Testis (tissue), 3 donors: ENCODE results near the gene R3HDM2. TPM values are rescaled to one million over a fixed set of nuclear protein-coding genes. Genes with fewer than 3 reads are reported as not detected.

Source experiments
- DNase-seq: peaks from one replicate; pipeline ENCODE4 v3.0.0-alpha.2; 2019
- H3K27ac ChIP-seq, 2 donors: fragments of 200-600 bp; sonication (generic); one replicate each; pipeline ENCODE4 v1.5.1; 2019
- H3K27me3 ChIP-seq: fragments of 200-600 bp; sonication (generic); one replicate; pipeline ENCODE4 v1.5.1; 2019
- H3K36me3 ChIP-seq: fragments of 200-600 bp; sonication (generic); one replicate; pipeline ENCODE4 v1.5.1; 2017; ENCODE audit warnings: low read depth; ENCODE audit errors: missing control alignments
- H3K4me1 ChIP-seq: fragments of 200-600 bp; sonication (generic); one replicate; pipeline ENCODE4 v1.5.1; 2019
- H3K4me3 ChIP-seq, 2 donors: fragments of 200-600 bp; sonication (generic); one replicate each; pipeline ENCODE4 v1.5.1; 2017 to 2019
- H3K9me3 ChIP-seq: fragments of 200-600 bp; sonication (generic); one replicate; pipeline ENCODE4 v1.5.1; 2017
- CTCF ChIP-seq, 3 experiments: fragments of 450-650 bp in 2 of 3; fragments of 200-600 bp in 1 of 3; sonication (generic) in 1 of 3; IDR thresholded peaks; one replicate each; pipeline ENCODE4 v1.5.1; 2016 to 2019; ENCODE audit warnings: antibody characterized with exemption in 3 of 3, mild to moderate bottlenecking in 2 of 3, moderate library complexity in 1 of 3
- POLR2A ChIP-seq: fragments of 450-650 bp; IDR thresholded peaks from one replicate; pipeline ENCODE4 v1.6.1; 2017; ENCODE audit warnings: antibody characterized with exemption, mild to moderate bottlenecking, moderate library complexity
- WGBS, 2 donors: methylation state at CpG; one replicate each; pipeline ENCODE4 v1.1.5; 2018; 5-methylcytosine and 5-hydroxymethylcytosine counted together
- intact Hi-C: fragments of 100-400 bp; cut with DNase I; formaldehyde crosslinking; loops from one replicate; pipeline ENCODE4 v1.15.1; 2023; ENCODE audit warnings: low total_unique reads
- polyA plus RNA-seq: library from polyadenylated mRNA; stranded (reverse); fragments of 350-450 nt; fragmentation: Illumina TruSeq; extraction: RNeasy Lipid Tissue Mini Kit (QIAGEN cat#74804); gene quantifications from one replicate; pipeline ENCODE4 v1.2.3, GENCODE V29; 2014; ENCODE audit warnings: low read depth, low replicate concordance; ENCODE audit not compliant: insufficient read depth
- total RNA-seq, 2 donors: library from RNA; depleted of rRNA; stranded (reverse); fragments of >200 nt; gene quantifications; one replicate each; pipeline ENCODE4 v1.2.3, GENCODE V29; 2016

The R3HDM2 gene
- total and polyA plus RNA-seq, 3 donors from 2014 or later, result 54.6 to 93.9 (median 92.0) TPM

GRCh38 chr12:57474430-57474829 lies 43.6 kb upstream of the R3HDM2 start:
- H3K27me3 ChIP-seq, result no peaks in the 10 kb centered on the region
- TF ChIP-seq POLR2A, result no peak
- no peak for TF ChIP-seq CTCF (IDR thresholded peaks at IDR 0.05)
- WGBS, 2 donors, result 82 to 84% methylated on average over 8 of the region's 8 CpGs
- H3K4me3 ChIP-seq, result no peak overlapping the region
- intact Hi-C loops, result no loop called here
- H3K36me3 ChIP-seq, result no peaks in the 10 kb centered on the region
- DNase-seq, result no peak
- no peaks in the 10 kb centered on the region for H3K9me3 ChIP-seq
- peaks cover 15% of the 10 kb centered on the region for H3K4me1 ChIP-seq
- no peak overlapping the region for H3K27ac ChIP-seq

- no peak for DNase-seq
- Histone ChIP-seq H3K9me3 (no peaks in the 10 kb centered on the region), H3K4me1 (peaks cover 15% of the 10 kb centered on the region), H3K4me3 (no peak overlapping the region), H3K36me3 (no peaks in the 10 kb centered on the region), H3K27ac (no peak overlapping the region), H3K27me3 (no peaks in the 10 kb centered on the region)
- 89 to 95% methylated on average over 5 of the region's 5 CpGs for WGBS, 2 donors
- TF ChIP-seq POLR2A (no peak), CTCF (IDR thresholded peaks at IDR 0.05) (no peak)
- intact Hi-C loops, result no loop called here
Measured at GRCh38 chr12:57473886-57474285, 43.0 kb upstream of the R3HDM2 start.

DNA sequence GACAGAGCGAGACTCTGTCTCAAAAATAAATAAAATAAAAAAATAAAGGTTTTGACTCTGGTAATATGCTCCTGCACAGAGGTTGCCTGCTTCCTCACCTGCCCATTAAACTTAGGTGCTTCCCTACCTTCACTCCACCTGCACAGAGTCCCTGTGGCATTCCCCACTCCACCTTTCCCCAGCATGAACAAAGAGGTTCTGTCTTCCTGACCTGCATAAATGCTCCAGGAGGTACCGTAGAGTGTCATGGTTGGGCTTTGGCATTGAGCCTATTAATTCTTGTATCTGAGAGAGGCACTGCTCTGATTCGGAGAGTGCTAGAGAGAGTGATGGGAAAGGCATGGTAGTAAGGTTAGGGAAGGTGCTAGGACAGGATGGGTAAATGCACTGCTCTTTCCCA lies 42.5 kb upstream of the R3HDM2 start:
- no peaks in the 10 kb centered on the region for H3K9me3 ChIP-seq
- no peaks in the 10 kb centered on the region for H3K27me3 ChIP-seq
- peaks cover 15% of the 10 kb centered on the region for H3K4me1 ChIP-seq
- H3K36me3 ChIP-seq, result no peaks in the 10 kb centered on the region
- no peak overlapping the region for H3K27ac ChIP-seq
- TF ChIP-seq CTCF (IDR thresholded peaks at IDR 0.05) (no peak), POLR2A (no peak)
- H3K4me3 ChIP-seq, result no peak overlapping the region
- intact Hi-C loops, result no loop called here
- 59 to 62% methylated on average over 3 of the region's 3 CpGs for WGBS, 2 donors
- no peak for DNase-seq

- DNase-seq, result no peak
- no peaks in the 10 kb centered on the region for H3K9me3 ChIP-seq
- TF ChIP-seq POLR2A, result no peak
- no peak for TF ChIP-seq CTCF (IDR thresholded peaks at IDR 0.05)
- 86 to 90% methylated on average over 1 to 3 of the region's 3 CpGs for WGBS, 2 donors
- intact Hi-C loops, result no loop called here
- no peak overlapping the region for H3K27ac ChIP-seq
- H3K27me3 ChIP-seq, result no peaks in the 10 kb centered on the region
- no peak overlapping the region for H3K4me3 ChIP-seq
- H3K36me3 ChIP-seq, result no peaks in the 10 kb centered on the region
- H3K4me1 ChIP-seq, result peaks cover 15% of the 10 kb centered on the region
Measured at GRCh38 chr12:57472391-57472790, 41.5 kb upstream of the R3HDM2 start.

DNA sequence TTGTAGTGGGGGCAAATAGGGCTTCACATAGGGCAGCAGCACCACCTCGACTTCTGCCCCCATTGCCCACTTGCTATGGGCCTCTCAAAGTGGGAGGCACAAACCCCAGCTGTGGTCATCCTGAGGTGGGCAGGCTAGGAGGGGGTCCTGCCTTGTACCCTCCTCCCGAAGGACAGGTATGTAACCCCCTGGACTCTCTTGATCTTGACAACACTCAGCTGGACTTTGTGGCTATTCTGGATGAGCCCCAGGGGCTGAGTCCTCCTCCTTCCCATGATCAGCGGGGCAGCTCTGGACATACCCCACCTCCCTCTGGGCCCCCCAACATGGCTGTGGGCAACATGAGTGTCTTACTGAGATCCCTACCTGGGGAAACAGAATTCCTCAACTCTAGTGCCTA lies 40.8 kb upstream of the R3HDM2 start:
- H3K27me3 ChIP-seq, result no peaks in the 10 kb centered on the region
- no peak overlapping the region for H3K27ac ChIP-seq
- intact Hi-C loops, result no loop called here
- no peak for TF ChIP-seq POLR2A
- no peak for TF ChIP-seq CTCF (IDR thresholded peaks at IDR 0.05)
- H3K4me1 ChIP-seq, result peaks cover 15% of the 10 kb centered on the region
- DNase-seq, result no peak
- H3K4me3 ChIP-seq, result no peak overlapping the region
- no peaks in the 10 kb centered on the region for H3K36me3 ChIP-seq
- no peaks in the 10 kb centered on the region for H3K9me3 ChIP-seq
- WGBS, 2 donors, result 81 to 100% methylated on average over 3 of the region's 3 CpGs
